Measurements from ENCODE around the gene RPL13A. TPM values are rescaled to one million over a fixed set of nuclear protein-coding genes. Genes with fewer than 3 reads are reported as not detected.

Gene RPL13A
- total RNA-seq, 1 donor from 2014 or later, result 2,617 TPM

- no peak for TF ChIP-seq CTCF (IDR thresholded peaks at IDR 0.05)
- DNase-seq (ENCODE audit: extremely low spot score, unreplicated experiment), result no peak
- peaks cover 3% of the 10 kb centered on the region for H3K4me1 Mint-ChIP-seq (ENCODE audit: unreplicated experiment)
- H3K4me3 Mint-ChIP-seq (ENCODE audit: unreplicated experiment), result no peak overlapping the region
- H3K27me3 Mint-ChIP-seq (ENCODE audit: unreplicated experiment), result no peaks in the 10 kb centered on the region
- no peaks in the 10 kb centered on the region for H3K9me3 Mint-ChIP-seq (ENCODE audit: unreplicated experiment)
- peaks cover 20% of the 10 kb centered on the region for H3K36me3 Mint-ChIP-seq (ENCODE audit: unreplicated experiment)
- H3K27ac Mint-ChIP-seq (ENCODE audit: unreplicated experiment), result no peak overlapping the region
These were observed 52.0 kb downstream of the RPL13A start for GRCh38 chr19:49539192-49539952.

Small RNA genes lying within 50 kb of the gene (microRNA-seq; reads per million reads assigned to microRNA genes)
- gene MIR150 (ENCODE audit: unreplicated experiment), result not detected

Other genes with a start within 250 kb of the RPL13A start
- gene SLC6A16, start 162.4 kb upstream of the RPL13A start, total RNA-seq, result 5.3 and 6.0 TPM in 2 replicates
- not detected in 2 replicates for gene CD37, start 152.2 kb upstream of the RPL13A start, total RNA-seq
- 93.8 and 98.0 TPM in 2 replicates for gene TEAD2, start 125.2 kb upstream of the RPL13A start, total RNA-seq
- gene DKKL1, start 123.7 kb upstream of the RPL13A start, total RNA-seq, result 1.6 and 4.4 TPM in 2 replicates
- gene KASH5, start 99.4 kb upstream of the RPL13A start, total RNA-seq, result not detected in 2 replicates
- gene PTH2, start 64.2 kb upstream of the RPL13A start, total RNA-seq, result not detected in 2 replicates
- not detected in 2 replicates for gene GFY, start 62.2 kb upstream of the RPL13A start, total RNA-seq
- gene SLC17A7, start 46.1 kb upstream of the RPL13A start, total RNA-seq, result 0.34 and 0.54 TPM in 2 replicates
- gene PIH1D1, start 35.8 kb upstream of the RPL13A start, total RNA-seq, result 80.2 and 84.5 TPM in 2 replicates
- 31.8 and 34.0 TPM in 2 replicates for gene ALDH16A1, start 34.4 kb upstream of the RPL13A start, total RNA-seq
- 10.8 and 11.3 TPM in 2 replicates for gene FLT3LG, start 13.4 kb upstream of the RPL13A start, total RNA-seq
- 1,892 and 1,912 TPM in 2 replicates for gene RPS11, start 8.8 kb downstream of the RPL13A start, total RNA-seq
- 253 and 278 TPM in 2 replicates for gene FCGRT, start 25.1 kb downstream of the RPL13A start, total RNA-seq
- gene RCN3, start 40.4 kb downstream of the RPL13A start, total RNA-seq, result 81.3 and 85.0 TPM in 2 replicates
- 58.7 and 66.2 TPM in 2 replicates for gene NOSIP, start 92.9 kb downstream of the RPL13A start, total RNA-seq
- gene PRRG2, start 93.7 kb downstream of the RPL13A start, total RNA-seq, result 0.32 and 0.52 TPM in 2 replicates
- gene PRR12, start 103.6 kb downstream of the RPL13A start, total RNA-seq, result 31.6 and 32.9 TPM in 2 replicates
- 67.4 and 67.7 TPM in 2 replicates for gene RRAS, start 152.5 kb downstream of the RPL13A start, total RNA-seq
- gene SCAF1, start 154.6 kb downstream of the RPL13A start, total RNA-seq, result 74.9 and 81.9 TPM in 2 replicates
- 80.9 and 88.9 TPM in 2 replicates for gene IRF3, start 178.2 kb downstream of the RPL13A start, total RNA-seq
- gene BCL2L12, start 178.3 kb downstream of the RPL13A start, total RNA-seq, result 23.6 and 29.3 TPM in 2 replicates
- gene PRMT1, start 189.7 kb downstream of the RPL13A start, total RNA-seq, result 121 and 126 TPM in 2 replicates
- gene ADM5, start 202.0 kb downstream of the RPL13A start, total RNA-seq, result 0.73 and 1.5 TPM in 2 replicates
- gene CPT1C, start 203.5 kb downstream of the RPL13A start, total RNA-seq, result 44.2 and 48.8 TPM in 2 replicates